A549 treated with ZK216348 at 1 μM for 4 hours (cell line): ENCODE data around the gene PSIP1. TPM values are rescaled to one million over a fixed set of nuclear protein-coding genes. Genes with fewer than 3 reads are reported as not detected.

Experiments
- total RNA-seq: library from RNA; stranded (reverse); fragments of 200-300 nt; extraction: Qiagen RNA extraction; gene quantifications from 5 replicates; pipeline ENCODE4 v1.2.3, GENCODE V29; 2022; ENCODE audit warnings: low read depth

Gene PSIP1
- total RNA-seq: 45.3 to 90.4 TPM (median 58.2 TPM) in 5 replicates

DNA sequence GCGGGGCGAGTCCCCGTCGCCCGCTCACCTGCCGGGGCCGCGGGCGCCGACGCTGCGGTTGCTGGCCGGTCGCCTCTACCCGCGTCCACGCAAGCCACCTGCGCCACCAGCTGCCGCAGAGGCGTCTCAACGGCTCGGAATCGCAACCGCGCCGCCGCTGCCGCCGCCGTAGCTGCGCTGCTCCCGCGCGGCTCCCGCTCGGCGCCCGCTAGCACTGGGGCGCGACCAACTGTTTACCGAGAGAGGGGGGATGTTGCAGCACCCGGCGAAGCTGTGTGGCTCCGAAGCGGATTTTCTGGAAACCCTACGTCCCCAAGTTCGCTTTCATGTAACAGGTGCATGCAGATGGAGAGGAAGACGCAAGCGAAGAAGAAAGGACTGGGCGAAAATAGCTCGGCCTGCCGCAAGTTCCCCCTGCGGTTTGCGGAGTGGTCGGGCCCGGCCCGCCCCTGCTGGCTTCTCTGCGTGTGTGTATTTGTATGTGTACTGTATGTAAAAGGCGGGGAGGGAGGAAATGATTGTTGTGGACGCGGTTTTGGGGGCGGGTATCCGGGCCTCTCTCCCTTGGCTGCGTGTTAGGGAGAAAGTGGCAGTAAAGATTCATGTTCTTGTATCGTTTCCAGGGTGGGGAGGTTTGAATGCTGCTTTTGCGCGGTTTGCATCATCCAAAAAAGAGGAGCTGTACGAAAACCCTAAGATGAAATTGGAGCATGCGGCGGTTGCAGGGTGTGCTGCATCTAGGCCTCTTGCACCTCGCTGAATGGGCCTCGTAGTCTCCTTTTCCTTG is at the start of gene PSIP1:
Gene PSIP1 (minus strand): TSS at position 182 of the 787 bp plus-strand sequence. CDS start 782 bp downstream, outside the sequence.

DNA sequence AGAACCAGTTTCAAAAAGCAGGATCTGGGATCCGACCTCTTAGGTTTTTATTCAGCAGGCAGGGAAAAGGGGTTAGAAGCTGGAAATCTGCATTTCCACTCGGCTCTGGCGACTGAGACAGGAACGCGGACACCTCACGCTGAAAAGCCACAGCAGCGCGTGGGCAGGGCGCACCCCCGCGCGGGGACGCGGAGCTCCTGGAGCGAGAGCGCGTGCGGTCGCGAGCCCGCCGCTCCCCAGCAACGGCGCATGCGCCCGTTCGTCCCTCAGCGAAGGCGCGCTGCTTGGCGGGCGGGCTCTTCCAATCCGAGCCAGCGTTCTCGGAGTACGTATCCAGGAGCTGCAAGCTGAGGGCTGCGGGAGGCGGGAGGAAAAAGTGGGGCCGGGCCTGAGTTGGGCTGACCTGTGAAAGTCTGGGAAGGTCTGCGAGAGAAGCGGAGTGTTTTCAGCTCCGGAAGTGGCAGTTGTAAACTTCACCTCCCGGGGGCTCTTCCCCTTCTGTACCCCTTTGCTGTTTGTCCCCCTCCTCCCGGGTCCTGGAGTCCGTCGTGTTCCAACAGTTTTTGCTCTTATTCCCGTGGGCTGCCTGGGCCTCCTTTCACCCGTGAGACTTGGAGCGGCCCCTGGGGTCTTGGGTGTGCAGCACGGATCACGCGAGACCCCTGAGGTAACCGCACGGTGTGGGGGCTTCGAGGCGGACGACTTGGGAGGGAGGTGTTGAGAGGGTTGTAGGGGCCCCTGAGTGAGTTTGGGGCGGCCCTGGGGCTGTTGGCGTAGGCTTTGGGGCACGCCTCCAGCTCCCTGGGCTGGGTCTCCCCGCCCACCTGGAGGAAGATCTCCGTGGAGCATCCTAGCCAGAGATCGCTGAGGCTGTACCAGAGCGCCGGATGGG is 42.1 kb upstream of the PSIP1 start, which contains the start of gene CCDC171:
Gene CCDC171 (plus strand): TSS at position 408 of the 892 bp plus-strand sequence. CDS start 11,046 bp downstream, outside the sequence.

DNA sequence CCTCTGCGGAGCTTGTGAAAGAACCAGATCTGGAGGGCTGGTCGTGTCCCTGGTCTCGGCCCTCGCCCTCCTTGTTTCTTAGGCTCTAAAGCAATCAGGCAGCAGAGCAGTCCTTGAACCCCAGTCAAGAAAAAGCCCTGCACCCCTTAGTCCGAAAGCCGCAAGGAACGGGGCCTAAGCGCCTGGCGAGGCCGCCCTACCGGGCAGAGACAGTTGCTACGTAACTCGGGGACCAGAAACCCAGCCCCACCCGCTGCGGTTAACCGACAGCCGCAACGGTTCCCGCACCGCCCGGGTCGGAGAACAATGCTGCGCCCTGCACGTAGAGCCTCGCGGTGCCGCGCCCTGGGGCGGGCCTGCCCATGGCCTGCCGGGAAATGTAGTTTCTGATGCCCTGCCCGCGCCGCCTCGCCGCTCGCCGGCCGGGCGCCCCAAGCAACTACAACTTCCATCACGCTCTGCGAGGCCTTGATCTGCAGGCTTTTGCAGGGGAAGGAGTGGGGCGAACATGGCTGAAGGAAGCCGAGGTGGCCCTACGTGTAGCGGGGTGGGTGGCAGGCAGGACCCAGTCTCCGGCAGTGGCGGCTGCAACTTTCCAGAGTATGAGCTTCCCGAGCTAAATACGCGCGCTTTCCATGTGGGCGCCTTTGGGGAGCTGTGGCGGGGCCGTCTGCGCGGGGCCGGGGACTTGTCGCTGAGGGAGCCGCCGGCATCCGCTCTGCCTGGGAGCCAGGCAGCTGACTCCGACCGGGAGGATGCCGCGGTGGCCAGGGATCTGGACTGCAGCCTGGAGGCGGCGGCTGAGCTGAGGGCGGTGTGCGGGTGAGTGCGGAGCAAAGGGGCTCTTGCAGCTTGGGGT is 88.2 kb downstream of the PSIP1 start, which contains the start of gene SNAPC3:
Gene SNAPC3 (plus strand): TSS at position 505 of the 859 bp plus-strand sequence. CDS start 4 bp downstream, at position 509.

Other genes starting within 250 kb of the PSIP1 start
- 1.0 to 1.3 TPM (median 1.2 TPM) in 5 replicates for gene TTC39B, start 203.8 kb downstream of the PSIP1 start, total RNA-seq
- 13.4 to 20.3 TPM (median 16.5 TPM) in 5 replicates for gene SNAPC3, start 88.1 kb downstream of the PSIP1 start, total RNA-seq
- gene CCDC171, start 42.1 kb upstream of the PSIP1 start, total RNA-seq: 0.31 to 0.59 TPM (median 0.36 TPM) in 5 replicates